HG02938 (cell line): ENCODE measurements around the gene STRBP.
"Not testable (repeated sequence)": the region's sequence is repeated elsewhere in the genome, so short reads cannot be mapped to it uniquely, and the experiment has no call there.

Experiments
- ATAC-seq: cut with Tn5 transposase; IDR thresholded peaks from one replicate; pipeline ENCODE4 v1.9.1; 2021; ENCODE audit warnings: mild to moderate bottlenecking, moderate library complexity; ENCODE audit not compliant: unreplicated experiment

STRBP gene

GRCh38 chr9:123251324-123251723, 17.1 kb downstream of the STRBP start:
- ATAC-seq = no peak

DNA sequence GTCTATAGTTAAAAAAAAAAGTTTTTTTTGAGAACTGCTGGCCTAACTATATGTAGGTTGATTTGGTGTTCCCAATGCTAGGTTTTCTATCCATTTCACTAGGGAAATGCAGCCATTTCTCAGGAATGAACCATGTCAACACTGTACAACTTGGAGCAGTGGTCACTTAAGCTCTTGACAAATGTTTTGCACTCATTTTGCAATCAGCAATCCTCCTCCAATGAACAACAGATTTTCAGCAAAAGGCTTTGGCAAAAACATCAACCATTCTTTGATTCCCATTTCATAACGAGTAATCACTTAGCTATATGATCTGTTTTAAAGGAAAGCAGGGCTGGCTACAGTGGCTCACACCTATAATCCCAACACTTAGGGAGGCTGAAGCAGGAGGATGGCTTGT, 17.9 kb downstream of the STRBP start:
- ATAC-seq = no peak

DNA sequence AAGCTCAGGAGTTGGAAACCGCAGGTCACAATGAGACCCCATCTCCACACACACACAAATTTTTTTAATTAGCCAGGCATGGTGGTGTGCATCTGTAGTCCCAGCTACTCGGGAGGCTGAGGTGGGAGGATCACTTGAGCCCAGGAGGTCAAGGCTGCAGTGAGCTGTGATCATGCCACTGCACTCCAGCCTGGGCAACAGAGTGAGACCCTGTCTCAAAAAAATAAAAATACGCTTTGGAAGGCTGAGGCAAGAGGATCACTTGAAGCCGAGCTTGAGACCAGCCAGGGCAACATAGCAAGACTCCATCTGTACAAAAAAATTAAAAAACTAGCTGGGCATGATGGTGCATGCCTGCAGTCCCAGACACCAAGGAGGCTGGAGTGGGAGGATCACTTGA, 19.2 kb downstream of the STRBP start:
- not testable (repeated sequence) for ATAC-seq

DNA sequence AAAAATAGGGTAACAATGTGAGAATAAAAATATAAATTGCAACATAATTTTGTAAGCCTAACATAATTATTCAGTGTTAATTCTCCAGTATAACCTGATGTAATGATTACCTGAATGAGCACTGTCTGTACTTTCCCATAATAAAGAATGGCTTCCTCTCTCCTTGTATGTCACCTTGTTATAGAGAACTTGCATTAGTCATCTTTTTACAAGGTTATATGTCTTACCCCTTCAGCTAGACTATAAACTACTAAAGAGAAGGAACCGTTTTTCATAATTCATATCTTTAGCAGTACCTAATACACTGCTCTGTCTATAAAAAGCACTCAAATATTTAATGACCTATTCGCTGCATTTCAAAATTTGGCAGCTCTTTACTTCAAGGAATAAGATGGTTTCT, 19.8 kb downstream of the STRBP start:
- ATAC-seq = no peak

DNA sequence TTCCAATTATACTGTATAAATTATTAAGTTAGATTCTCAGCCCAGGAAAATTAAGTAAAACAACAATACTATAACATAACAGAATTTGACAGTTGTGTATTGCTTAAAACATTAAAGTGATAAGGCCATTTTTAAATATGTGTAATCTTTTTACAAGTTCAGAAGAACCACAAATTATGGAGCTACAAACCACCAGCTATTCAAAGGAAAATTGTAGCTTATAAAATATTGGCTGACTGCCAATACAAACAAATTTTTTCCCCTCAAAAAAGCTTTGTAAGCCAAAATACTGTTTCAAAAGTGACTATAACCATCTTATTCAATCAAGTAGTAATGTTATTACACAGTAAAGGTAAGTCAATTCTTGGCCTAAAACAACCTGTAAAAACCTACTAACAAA, 21.9 kb downstream of the STRBP start:
- ATAC-seq = no peak

- ATAC-seq = no peak
Observed at GRCh38 chr9:123239726-123240125, 28.7 kb downstream of the STRBP start.

DNA sequence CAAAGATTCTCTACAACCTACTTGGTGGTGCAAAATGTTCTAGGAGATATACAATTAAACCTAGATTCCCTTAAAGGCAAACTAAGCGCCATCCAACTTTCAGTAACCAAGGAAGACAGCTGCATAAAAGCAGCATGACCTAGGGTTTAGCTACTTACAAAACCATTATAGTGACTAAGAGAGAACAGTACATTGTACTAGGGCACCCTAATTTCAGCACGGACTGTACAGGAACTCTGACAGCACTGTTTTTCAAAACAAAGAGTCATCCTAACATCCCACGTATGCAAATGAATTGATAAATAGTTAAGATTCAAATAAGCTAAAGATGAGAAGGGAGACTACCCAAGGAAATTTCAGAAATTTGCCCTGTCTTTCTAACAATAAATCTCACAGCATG, 30.0 kb downstream of the STRBP start:
- ATAC-seq = peak; percentile 45

GRCh38 chr9:123237220-123237619, 31.2 kb downstream of the STRBP start:
- ATAC-seq = no peak

- no peak for ATAC-seq
Observed at GRCh38 chr9:123235448-123235847, 32.9 kb downstream of the STRBP start.

DNA sequence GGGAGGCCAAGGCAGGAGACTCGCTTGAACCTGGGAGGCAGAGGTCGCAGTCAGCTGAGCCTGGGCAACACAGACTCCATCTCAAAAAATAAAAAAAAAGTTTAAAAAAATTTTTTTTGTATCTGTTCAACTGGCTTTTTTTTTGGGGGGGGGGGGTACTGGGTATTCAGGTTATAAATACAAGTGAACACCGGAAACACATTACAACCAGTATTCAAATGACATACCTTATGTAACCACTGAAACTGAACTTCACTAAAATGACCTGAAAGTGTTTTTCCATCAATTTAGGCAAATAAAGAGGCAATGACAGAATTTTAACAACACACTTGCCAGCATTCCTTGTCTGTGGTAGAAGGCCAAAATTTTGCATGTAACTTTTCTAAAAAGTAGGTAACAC, 33.5 kb downstream of the STRBP start:
- ATAC-seq = peak; percentile 60

GRCh38 chr9:123232332-123232731, 36.1 kb downstream of the STRBP start:
- ATAC-seq = no peak

DNA sequence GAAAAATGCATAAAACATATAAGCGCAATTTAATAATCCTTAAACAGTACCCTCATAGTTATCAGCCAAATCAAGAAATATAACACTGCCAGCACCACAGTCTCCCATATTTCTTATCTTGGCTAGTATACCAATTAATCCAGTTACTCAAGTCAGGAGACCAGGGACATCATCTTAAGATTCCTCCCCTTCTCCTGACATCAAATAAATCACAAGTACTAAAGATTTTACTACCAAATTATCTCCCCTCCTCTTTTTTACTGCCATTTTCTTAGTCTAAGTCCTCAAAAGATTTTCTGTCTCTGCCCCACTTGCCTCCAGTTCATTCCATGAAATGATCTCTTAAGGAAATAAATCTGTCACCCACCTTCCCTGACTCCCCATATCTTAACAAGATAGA, 37.0 kb downstream of the STRBP start:
- no peak for ATAC-seq

DNA sequence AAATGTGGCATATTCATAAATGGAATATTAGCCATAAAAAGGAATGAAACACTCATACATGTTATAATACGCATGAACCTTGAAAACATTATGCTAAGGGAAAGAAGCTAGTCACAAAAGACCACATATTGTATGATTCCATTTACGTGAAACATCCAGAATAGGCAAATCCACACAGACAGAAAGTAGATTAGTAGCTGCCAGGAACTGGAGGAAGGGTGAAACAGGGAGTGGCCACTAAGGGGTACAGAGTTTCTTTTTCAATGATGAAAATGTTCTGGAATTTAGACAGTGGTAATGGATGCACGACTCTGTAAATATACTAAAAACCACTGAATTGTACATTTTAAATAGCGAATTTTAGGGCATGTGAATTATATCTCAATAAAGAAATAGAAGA, 39.4 kb downstream of the STRBP start:
- no peak for ATAC-seq

DNA sequence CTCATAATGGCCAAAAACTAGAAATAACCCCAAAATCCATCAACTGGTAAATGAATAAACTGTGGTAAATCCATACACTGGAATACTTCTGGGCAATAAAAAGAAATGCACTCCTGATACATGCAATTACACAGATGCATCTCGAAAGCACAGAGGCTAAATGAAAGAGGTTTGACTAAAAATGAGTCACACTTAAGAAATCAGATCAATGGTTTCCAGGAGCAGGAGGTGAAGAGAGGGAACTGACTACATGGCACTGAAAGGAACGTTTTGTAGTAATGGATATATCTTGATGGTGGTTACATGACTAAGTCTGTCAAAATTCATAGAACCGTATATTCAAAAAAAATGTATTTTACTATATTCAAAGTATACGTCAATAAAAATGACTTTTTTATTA, 42.4 kb downstream of the STRBP start:
- ATAC-seq = no peak

- ATAC-seq = peak; percentile 96
Observed at GRCh38 chr9:123225374-123225813, 43.0 kb downstream of the STRBP start.

DNA sequence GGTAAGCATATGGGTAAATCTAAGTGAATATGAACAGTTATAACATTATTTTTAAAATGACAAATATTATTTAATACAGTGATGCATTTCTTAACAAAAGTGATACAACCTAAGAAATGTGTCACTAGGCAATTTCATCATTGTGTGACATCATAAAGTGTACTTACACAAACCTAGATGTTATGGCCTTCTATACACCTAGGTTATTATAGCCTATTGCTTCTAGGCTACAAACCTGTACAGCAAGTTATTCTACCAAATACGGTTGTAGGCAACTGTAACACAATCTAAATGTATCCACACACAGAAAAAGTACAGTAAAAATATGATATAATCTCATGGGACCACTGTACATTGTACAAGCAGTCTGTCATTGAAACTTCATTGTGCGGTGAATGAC, 48.3 kb downstream of the STRBP start:
- ATAC-seq = no peak

- no peak for ATAC-seq
Observed at GRCh38 chr9:123218831-123219230, 49.6 kb downstream of the STRBP start.

DNA sequence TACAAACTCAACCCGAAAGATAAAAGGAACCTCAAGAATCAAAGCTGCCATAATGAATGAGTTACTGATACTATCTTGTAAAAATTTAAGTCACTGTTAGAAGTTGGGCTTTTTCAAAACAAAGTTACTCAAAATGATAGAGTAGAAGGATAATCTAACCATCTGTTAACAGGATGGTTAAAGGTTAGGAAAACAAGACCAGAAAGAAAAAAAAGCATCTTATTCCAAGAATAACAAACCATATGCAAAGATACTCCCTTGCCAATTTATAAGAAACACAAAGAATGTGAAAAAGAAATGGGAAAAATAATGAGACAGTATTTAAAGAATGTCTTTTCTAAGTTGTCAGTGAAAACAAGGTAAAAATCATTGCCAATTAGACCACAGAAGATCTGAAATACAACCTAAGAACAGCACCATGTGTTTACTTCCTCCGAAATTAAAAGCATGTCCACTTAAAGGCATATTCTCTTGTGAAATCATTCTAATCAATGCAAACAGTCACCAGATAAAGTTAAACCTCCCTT, 51.2 kb downstream of the STRBP start:
- ATAC-seq = no peak

GRCh38 chr9:123216251-123216797, 52.1 kb downstream of the STRBP start:
- no peak for ATAC-seq

- no peak for ATAC-seq
Observed at GRCh38 chr9:123211081-123211480, 57.3 kb downstream of the STRBP start.

DNA sequence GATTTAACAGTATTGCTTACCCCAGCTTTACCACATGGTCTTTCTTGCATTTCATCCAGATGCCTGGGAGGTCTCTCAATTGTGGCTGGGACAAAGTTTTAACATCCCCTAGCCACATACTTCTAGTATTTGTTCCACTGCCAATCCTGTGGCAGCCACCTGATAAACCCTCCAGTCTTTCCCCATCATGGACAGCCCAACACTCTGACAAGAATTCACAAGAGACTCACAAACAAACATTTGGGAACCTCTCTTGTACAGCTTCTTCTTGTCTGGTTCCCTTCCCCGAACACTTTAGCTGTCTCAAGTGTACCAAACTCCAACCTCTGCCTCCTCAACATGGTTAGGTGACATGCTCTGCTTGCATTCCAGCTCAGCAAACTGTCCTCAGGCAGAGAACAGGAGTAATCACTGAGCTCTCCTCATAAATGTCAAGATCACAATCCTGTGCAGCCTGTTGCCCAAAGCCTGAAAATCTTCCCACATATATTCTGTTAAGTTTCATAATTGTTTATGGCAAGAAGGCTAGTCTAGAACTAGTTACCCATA, 59.7 kb downstream of the STRBP start:
- no peak for ATAC-seq

- ATAC-seq = no peak
Observed at GRCh38 chr9:123206065-123206464, 62.3 kb downstream of the STRBP start.

DNA sequence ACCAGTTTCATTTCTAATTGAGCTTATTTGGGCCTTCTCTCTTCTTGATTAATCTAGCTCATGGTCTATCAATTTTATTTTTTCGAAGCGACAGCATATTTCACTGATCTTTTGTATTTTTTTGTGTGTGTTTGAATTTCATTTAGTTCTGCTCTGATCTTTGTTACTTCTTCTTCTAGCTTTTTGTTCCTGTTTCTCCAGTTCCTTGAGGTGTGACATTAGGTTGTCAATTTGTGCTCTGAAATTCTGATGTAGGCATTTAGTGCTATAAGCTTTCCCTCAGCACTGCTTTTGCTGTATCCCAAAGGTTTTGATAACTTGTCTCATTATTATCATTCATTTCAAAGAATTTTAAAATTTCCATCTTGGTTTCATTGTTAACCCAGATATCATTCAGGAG, 67.3 kb downstream of the STRBP start:
- ATAC-seq = no peak
